H9 (cell line): ENCODE measurements around the gene RNU2-63P. TPM values are rescaled to one million over a fixed set of nuclear protein-coding genes. Genes with fewer than 3 reads are reported as not detected.

ENCODE experiments used
- DNase-seq: peaks from one replicate; pipeline ENCODE4 v3.0.0-alpha.2; 2017
- H2AFZ ChIP-seq: one replicate; pipeline ENCODE4 v1.6.1; 2013; ENCODE audit warnings: mild to moderate bottlenecking, low read length, control low read depth, moderate library complexity
- H2AK5ac ChIP-seq: 2 replicates; pipeline ENCODE4 v1.6.1; 2013; ENCODE audit warnings: low read length, control low read depth, mixed read lengths; ENCODE audit not compliant: insufficient read length
- H2BK120ac ChIP-seq: one replicate; pipeline ENCODE4 v1.6.1; 2013; ENCODE audit warnings: low read depth, mild to moderate bottlenecking, low read length, control low read depth, inconsistent platforms; ENCODE audit not compliant: poor library complexity, severe bottlenecking
- H2BK12ac ChIP-seq: 2 replicates; pipeline ENCODE4 v1.6.1; 2013; ENCODE audit warnings: low read length, control low read depth, mixed read lengths, low read depth; ENCODE audit not compliant: insufficient read length
- H2BK15ac ChIP-seq: 2 replicates; pipeline ENCODE4 v1.6.1; 2013; ENCODE audit warnings: low read depth, low read length, control low read depth
- H2BK20ac ChIP-seq: one replicate; pipeline ENCODE4 v1.6.1; 2013; ENCODE audit warnings: low read depth, mild to moderate bottlenecking, low read length, control low read depth, inconsistent platforms; ENCODE audit not compliant: poor library complexity, severe bottlenecking
- H2BK5ac ChIP-seq: 2 replicates; pipeline ENCODE4 v1.6.1; 2013; ENCODE audit warnings: low read length, control low read depth, mixed read lengths; ENCODE audit not compliant: insufficient read length
- H3K14ac ChIP-seq: 2 replicates; pipeline ENCODE4 v1.6.1; 2013; ENCODE audit warnings: low read length, control low read depth; ENCODE audit not compliant: insufficient read depth
- H3K18ac ChIP-seq: 2 replicates; pipeline ENCODE4 v1.6.1; 2013; ENCODE audit warnings: low read depth, mild to moderate bottlenecking, mixed read lengths, low read length, control low read depth; ENCODE audit not compliant: insufficient read length
- H3K23ac ChIP-seq: 2 replicates; pipeline ENCODE4 v1.6.1; 2013; ENCODE audit warnings: low read length, control low read depth, mixed read lengths, low read depth; ENCODE audit not compliant: insufficient read length
- H3K23me2 ChIP-seq: 2 replicates; pipeline ENCODE4 v1.6.1; 2013; ENCODE audit warnings: low read depth, mild to moderate bottlenecking, mixed read lengths, low read length, control low read depth; ENCODE audit not compliant: insufficient read length, poor library complexity, severe bottlenecking
- H3K27ac ChIP-seq: 2 replicates; pipeline ENCODE4 v1.5.1; 2013; ENCODE audit warnings: low read length, control low read depth, mixed read lengths, low read depth; ENCODE audit not compliant: insufficient read length
- H3K27me3 ChIP-seq: 2 replicates; pipeline ENCODE4 v1.6.1; 2013; ENCODE audit warnings: low read length, control low read depth, inconsistent platforms; ENCODE audit not compliant: insufficient read depth
- H3K4ac ChIP-seq: 2 replicates; pipeline ENCODE4 v1.6.1; 2013; ENCODE audit warnings: low read depth, mild to moderate bottlenecking, control low read depth, inconsistent platforms, low read length, moderate library complexity
- H3K4me1 ChIP-seq: 2 replicates; pipeline ENCODE4 v1.6.1; 2013; ENCODE audit warnings: low read length, control low read depth, inconsistent platforms; ENCODE audit not compliant: insufficient read depth
- H3K4me2 ChIP-seq: 2 replicates; pipeline ENCODE4 v1.6.1; 2013; ENCODE audit warnings: low read length, control low read depth, mixed read lengths; ENCODE audit not compliant: insufficient read length, insufficient read depth
- H3K56ac ChIP-seq: 2 replicates; pipeline ENCODE4 v1.6.1; 2013; ENCODE audit warnings: low read depth, mild to moderate bottlenecking, mixed read lengths, low read length, control low read depth; ENCODE audit not compliant: insufficient read length
- H3K79me1 ChIP-seq: 2 replicates; pipeline ENCODE4 v1.6.1; 2013; ENCODE audit warnings: low read depth, mild to moderate bottlenecking, moderate library complexity, low read length, control low read depth, inconsistent platforms; ENCODE audit not compliant: insufficient read depth, poor library complexity, severe bottlenecking
- H3K79me2 ChIP-seq: 2 replicates; pipeline ENCODE4 v1.6.1; 2013; ENCODE audit warnings: low read length, control low read depth, inconsistent platforms; ENCODE audit not compliant: insufficient read depth
- H3K9ac ChIP-seq: 2 replicates; pipeline ENCODE4 v1.6.1; 2013; ENCODE audit warnings: low read length, control low read depth, mixed read lengths; ENCODE audit not compliant: insufficient read length; ENCODE audit errors: extremely low read depth
- H3K9me3 ChIP-seq: one replicate; pipeline ENCODE4 v1.6.1; 2013; ENCODE audit warnings: low read depth, low read length, inconsistent platforms; ENCODE audit not compliant: control insufficient read depth
- H3T11ph ChIP-seq: one replicate; pipeline ENCODE4 v1.6.1; 2013; ENCODE audit warnings: mild to moderate bottlenecking, low read length, control low read depth, inconsistent platforms
- H4K20me1 ChIP-seq: one replicate; pipeline ENCODE4 v1.6.1; 2013; ENCODE audit not compliant: control insufficient read depth, insufficient read length, insufficient read depth
- H4K5ac ChIP-seq: 2 replicates; pipeline ENCODE4 v1.6.1; 2013; ENCODE audit warnings: low read depth, mild to moderate bottlenecking, mixed read lengths, low read length, control low read depth; ENCODE audit not compliant: insufficient read length
- H4K8ac ChIP-seq: replicated peaks from 2 replicates; pipeline ENCODE4 v1.6.1; 2013; ENCODE audit warnings: low read length, control low read depth, mixed read lengths, low read depth; ENCODE audit not compliant: insufficient read length
- H4K91ac ChIP-seq: 2 replicates; pipeline ENCODE4 v1.6.1; 2013; ENCODE audit warnings: low read depth, mild to moderate bottlenecking, moderate library complexity, mixed read lengths, low read length, control low read depth; ENCODE audit not compliant: insufficient read length
- H3K27ac Mint-ChIP-seq, 3 experiments: 2 replicates in 2 of 3; 3 replicates in 1 of 3; pipeline ENCODE4 v1.8.0; 2020 to 2021; ENCODE audit warnings: mixed read lengths in 3 of 3, mild to moderate bottlenecking in 1 of 3, moderate library complexity in 1 of 3
- H3K27me3 Mint-ChIP-seq: 2 replicates; pipeline ENCODE4 v1.8.0; 2021; ENCODE audit warnings: low read depth, mild to moderate bottlenecking, moderate library complexity, mixed read lengths
- H3K36me3 Mint-ChIP-seq, 3 experiments: 2 replicates in 2 of 3; 3 replicates in 1 of 3; pipeline ENCODE4 v1.8.0; 2020 to 2021; ENCODE audit warnings: low read depth in 3 of 3, mixed read lengths in 3 of 3; ENCODE audit not compliant: insufficient read depth in 1 of 3
- H3K4me1 Mint-ChIP-seq, 2 experiments: 2 replicates each; pipeline ENCODE4 v1.8.0; 2020; ENCODE audit warnings: mixed read lengths in 2 of 2
- H3K4me3 Mint-ChIP-seq, 2 experiments: 2 replicates in 1 of 2; 3 replicates in 1 of 2; pipeline ENCODE4 v1.8.0; 2020 to 2021; ENCODE audit warnings: mild to moderate bottlenecking in 2 of 2, mixed read lengths in 2 of 2, moderate library complexity in 1 of 2
- H3K9me3 Mint-ChIP-seq, 2 experiments: 2 replicates in 1 of 2; 3 replicates in 1 of 2; pipeline ENCODE4 v1.8.0; 2020; ENCODE audit warnings: mild to moderate bottlenecking in 2 of 2, mixed read lengths in 2 of 2, moderate library complexity in 1 of 2
- CTCF ChIP-seq: fragments of 200-600 bp; sonication (generic); conservative IDR thresholded peaks from 3 replicates; pipeline ENCODE4 v1.8.0; 2021; ENCODE audit warnings: antibody characterized with exemption, mild to moderate bottlenecking
- WGBS: extraction: QIAGEN DNeasy Blood & Tissue Kit; methylation state at CpG from one replicate; pipeline ENCODE4 v1.1.7; 2013; ENCODE audit warnings: missing lambda C conversion rate, low lambda C conversion rate, mixed read lengths; ENCODE audit not compliant: insufficient read length; ENCODE audit errors: extremely low coverage; 5-methylcytosine and 5-hydroxymethylcytosine counted together
- total RNA-seq: library from RNA; stranded (reverse); gene quantifications from 2 replicates; pipeline ENCODE4 v1.2.1, GENCODE V29; 2021

RNU2-63P gene
- total RNA-seq, 1 experiment from 2014 or later: 31.1 TPM

DNA sequence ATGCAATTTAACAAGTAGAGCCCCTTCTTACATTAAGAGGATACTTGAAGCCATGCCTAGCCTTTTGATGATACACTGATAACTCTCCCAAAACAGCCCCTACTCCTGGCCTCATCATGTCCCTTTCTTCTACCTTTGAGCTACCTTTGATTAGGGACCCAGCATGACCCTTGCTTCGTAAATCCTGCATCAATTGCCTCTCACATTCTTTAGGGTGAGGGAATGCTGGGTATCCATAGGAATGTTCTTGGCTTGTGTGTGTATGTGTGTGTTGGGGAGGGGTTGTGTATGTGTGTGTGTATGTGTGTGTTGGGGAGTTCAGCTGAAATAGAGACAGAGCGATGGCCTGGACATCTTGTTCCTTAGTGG, 44.5 kb upstream of the RNU2-63P start:
- Histone ChIP-seq H2BK12ac (no peak overlapping the region), H3K4me1 (no peaks in the 10 kb centered on the region), H2BK5ac (no peak overlapping the region), H3K9me3 (no peaks in the 10 kb centered on the region), H3K9ac (no peak overlapping the region), H3K23ac (no peak overlapping the region), H2BK20ac (no peak overlapping the region), H3K23me2 (no peaks in the 10 kb centered on the region), H2AFZ (no peak overlapping the region), H4K8ac (no peak overlapping the region), H3K14ac (no peak overlapping the region), H4K91ac (no peak overlapping the region), H2BK120ac (no peak overlapping the region), H4K20me1 (no peaks in the 10 kb centered on the region), H4K5ac (no peak overlapping the region), H2BK15ac (no peak overlapping the region), H3K4ac (no peak overlapping the region), H3K79me1 (no peaks in the 10 kb centered on the region), H3K27ac (no peak overlapping the region), H3K27me3 (no peaks in the 10 kb centered on the region), H3T11ph (no peak overlapping the region), H2AK5ac (no peak overlapping the region), H3K18ac (no peak overlapping the region), H3K56ac (no peak overlapping the region), H3K79me2 (no peaks in the 10 kb centered on the region), H3K4me2 (no peak overlapping the region)
- Mint-ChIP-seq H3K4me1 (peaks cover 21 to 31% of the 10 kb centered on the region in 2 experiments), H3K36me3 (no peaks in the 10 kb centered on the region), H3K9me3 (no peaks in the 10 kb centered on the region), H3K27me3 (no peaks in the 10 kb centered on the region), H3K27ac (peak overlapping the region in 1 of 3 experiments; percentile 50; a peak in 1 of 7 replicates), H3K4me3 (no peak overlapping the region)
- no CpG with 5 or more reads among the region's 2 CpGs for WGBS
- no peak for DNase-seq
- TF ChIP-seq CTCF: no peak
